BE2C (cell line): Measurements from ENCODE around the gene TNFRSF14.

Source experiments
- DNase-seq: peaks from one replicate; pipeline ENCODE4 v3.0.0-alpha.2; 2020
- H3K27me3 ChIP-seq: fragments of 250-450 bp; sonication (Bioruptor Pico); 2 replicates; pipeline ENCODE4 v1.5.1; 2020; ENCODE audit warnings: mild to moderate bottlenecking
- H3K36me3 ChIP-seq: fragments of 250-450 bp; sonication (Bioruptor Pico); 2 replicates; pipeline ENCODE4 v1.5.1; 2020; ENCODE audit warnings: mild to moderate bottlenecking
- H3K4me1 ChIP-seq: fragments of 250-450 bp; sonication (Bioruptor Pico); 2 replicates; pipeline ENCODE4 v1.5.1; 2020
- H3K4me3 ChIP-seq: 2 replicates; pipeline ENCODE4 v1.5.1; 2011; ENCODE audit warnings: low read depth, low read length
- H3K9me3 ChIP-seq: fragments of 250-450 bp; sonication (Bioruptor Pico); 2 replicates; pipeline ENCODE4 v1.5.1; 2020
- CTCF ChIP-seq: IDR thresholded peaks from 2 replicates; pipeline ENCODE4 v1.5.1; 2012; ENCODE audit warnings: mild to moderate bottlenecking, low read depth, low read length

Gene TNFRSF14

GRCh38 chr1:2587071-2587859 is 31.1 kb downstream of the TNFRSF14 start:
- TF ChIP-seq CTCF: no peak
- Histone ChIP-seq H3K4me1 (peaks cover 6% of the 10 kb centered on the region), H3K36me3 (no peaks in the 10 kb centered on the region), H3K9me3 (no peaks in the 10 kb centered on the region), H3K27me3 (no peaks in the 10 kb centered on the region), H3K4me3 (peak overlapping the region; percentile 55)
- DNase-seq: no peak

GRCh38 chr1:2587860-2588571 is 31.8 kb downstream of the TNFRSF14 start:
- no peak overlapping the region for H3K4me3 ChIP-seq
- H3K4me1 ChIP-seq: peaks cover 6% of the 10 kb centered on the region
- H3K9me3 ChIP-seq: no peaks in the 10 kb centered on the region
- no peaks in the 10 kb centered on the region for H3K36me3 ChIP-seq
- H3K27me3 ChIP-seq: no peaks in the 10 kb centered on the region
- DNase-seq: no peak
- no peak for TF ChIP-seq CTCF

- H3K36me3 ChIP-seq: no peaks in the 10 kb centered on the region
- no peaks in the 10 kb centered on the region for H3K9me3 ChIP-seq
- no peaks in the 10 kb centered on the region for H3K27me3 ChIP-seq
- peaks cover 6% of the 10 kb centered on the region for H3K4me1 ChIP-seq
- DNase-seq: no peak
- H3K4me3 ChIP-seq: no peak overlapping the region
- no peak for TF ChIP-seq CTCF
These were observed 32.7 kb downstream of the TNFRSF14 start for GRCh38 chr1:2588661-2589430.

GRCh38 chr1:2589431-2590232 is 33.5 kb downstream of the TNFRSF14 start:
- Histone ChIP-seq H3K27me3 (no peaks in the 10 kb centered on the region), H3K36me3 (no peaks in the 10 kb centered on the region), H3K9me3 (no peaks in the 10 kb centered on the region), H3K4me3 (no peak overlapping the region), H3K4me1 (peaks cover 6% of the 10 kb centered on the region)
- TF ChIP-seq CTCF: no peak
- no peak for DNase-seq

- Histone ChIP-seq H3K4me3 (no peak overlapping the region), H3K27me3 (no peaks in the 10 kb centered on the region), H3K36me3 (no peaks in the 10 kb centered on the region), H3K9me3 (no peaks in the 10 kb centered on the region), H3K4me1 (no peaks in the 10 kb centered on the region)
- TF ChIP-seq CTCF: no peak
- no peak for DNase-seq
These were observed 34.3 kb downstream of the TNFRSF14 start for GRCh38 chr1:2590233-2591141.
